ENCODE results near the gene LEO1.

LEO1 gene

DNA sequence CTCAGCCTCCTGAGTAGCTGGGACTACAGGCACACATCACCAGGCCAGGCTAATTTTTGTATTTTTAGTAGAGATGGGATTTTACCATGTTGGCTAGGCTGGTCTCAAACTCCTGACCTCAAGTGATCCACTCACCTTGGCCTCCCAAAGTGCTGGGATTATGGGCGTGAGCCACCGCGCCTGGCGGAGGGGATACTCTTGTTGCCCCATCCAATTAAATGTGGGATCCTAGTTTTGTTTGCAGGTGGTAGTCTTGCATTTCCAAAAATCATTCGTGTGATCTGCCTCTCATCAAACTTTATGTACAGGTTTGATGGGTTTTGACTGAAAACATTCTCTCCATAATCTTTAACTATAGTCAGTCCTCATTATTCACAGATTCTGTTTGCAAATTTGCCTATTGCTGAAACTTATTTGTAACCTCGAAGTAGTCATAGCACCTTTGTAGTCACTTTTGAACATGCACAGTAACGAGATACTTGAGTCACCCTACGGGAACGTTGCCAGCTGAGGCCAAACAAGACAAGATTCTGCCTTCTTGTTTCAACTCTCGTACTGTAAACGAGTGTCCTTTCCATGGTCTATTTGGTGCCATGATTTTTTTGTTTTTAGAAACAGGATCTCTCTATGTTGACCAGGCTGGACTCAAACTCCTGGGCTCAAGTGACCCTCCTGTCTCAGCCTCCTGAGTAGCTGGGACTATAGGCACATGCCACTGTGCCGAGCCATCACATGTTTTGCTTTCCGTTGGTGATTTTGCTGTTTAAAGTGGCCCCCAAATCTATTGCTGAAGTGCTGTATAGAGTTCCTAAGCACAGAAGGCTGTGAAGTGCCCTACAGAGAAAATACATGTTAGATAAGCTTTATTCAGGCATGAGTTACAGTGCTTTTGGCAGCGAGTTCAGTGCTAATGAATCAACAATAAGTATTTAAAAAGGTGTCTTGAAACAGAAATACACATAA, 39.3 kb upstream of the LEO1 start:
- WGBS (ENCODE audit: extremely low coverage, insufficient coverage, low lambda C conversion rate): no CpG with 5 or more reads among the region's 14 CpGs
- no peak for DNase-seq
- Histone ChIP-seq H3K23ac (ENCODE audit: low read length) (no peak overlapping the region), H3K56ac (ENCODE audit: low read length) (no peak overlapping the region), H3K9ac (ENCODE audit: low read length) (no peak overlapping the region), H2BK15ac (replicated peaks; ENCODE audit: low read depth) (no peak overlapping the region), H4K8ac (ENCODE audit: low read depth, low read length) (no peak overlapping the region), H3K27me3 (ENCODE audit: insufficient read depth, low read length, poor library complexity) (no peaks in the 10 kb centered on the region), H4K5ac (ENCODE audit: low read length) (no peak overlapping the region), H3K4me3 (ENCODE audit: low read length) (no peak overlapping the region), H3K27ac (ENCODE audit: low read depth, low read length) (no peak overlapping the region), H3K79me2 (ENCODE audit: control insufficient read depth, insufficient read depth, low read length) (no peaks in the 10 kb centered on the region), H3K79me1 (ENCODE audit: low read length) (no peaks in the 10 kb centered on the region), H3K18ac (ENCODE audit: low read length) (no peak overlapping the region), H3K4me2 (ENCODE audit: low read length) (no peak overlapping the region), H2BK120ac (ENCODE audit: low read depth, low read length) (peak overlapping the region; percentile 90), H3K4me1 (ENCODE audit: control insufficient read depth, low read depth, low read length) (no peaks in the 10 kb centered on the region), H3K36me3 (ENCODE audit: control insufficient read depth, insufficient read depth, low read length) (no peaks in the 10 kb centered on the region), H2AK5ac (ENCODE audit: low read length) (no peak overlapping the region), H3K4ac (ENCODE audit: low read depth, low read length) (no peak overlapping the region), H2BK5ac (ENCODE audit: low read length) (no peak overlapping the region)

DNA sequence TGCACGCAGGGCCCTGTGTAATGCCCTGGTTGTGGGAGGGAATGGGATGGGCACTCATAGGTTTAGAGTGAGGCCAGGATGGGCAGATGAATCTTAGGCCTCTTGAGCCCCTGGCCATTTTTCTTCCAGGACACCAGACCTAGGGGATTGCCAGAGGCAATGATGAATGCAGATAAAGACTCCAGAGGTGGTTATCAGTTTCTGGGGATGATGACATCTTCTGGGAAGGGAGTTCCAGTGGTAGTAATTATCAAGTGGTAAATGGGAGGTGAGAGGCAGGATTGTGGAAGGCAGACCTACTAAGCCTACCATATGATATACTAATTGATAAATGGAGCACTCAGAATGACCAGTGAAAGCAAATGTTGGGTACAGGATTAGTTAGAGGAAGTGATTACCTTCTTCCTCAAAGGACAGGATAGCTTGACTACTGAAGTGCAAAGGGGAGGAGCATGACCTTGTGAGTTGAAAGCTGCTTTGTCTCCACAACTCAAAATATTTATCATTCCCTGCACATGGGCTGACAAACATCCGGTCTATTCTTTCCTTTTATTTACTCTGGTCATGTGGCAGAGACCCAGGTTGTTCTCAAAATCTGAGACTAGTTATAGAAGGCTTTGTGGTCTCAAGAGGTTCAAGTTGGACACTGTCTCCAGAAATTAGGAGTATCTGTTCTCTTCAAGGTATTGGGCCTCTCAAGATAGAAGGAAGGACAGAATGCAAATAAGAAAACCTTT, 37.3 kb upstream of the LEO1 start:
- Histone ChIP-seq H3K23ac (ENCODE audit: low read length) (no peak overlapping the region), H3K4me3 (ENCODE audit: low read length) (no peak overlapping the region), H2BK120ac (ENCODE audit: low read depth, low read length) (no peak overlapping the region), H3K9ac (ENCODE audit: low read length) (no peak overlapping the region), H2BK15ac (replicated peaks; ENCODE audit: low read depth) (no peak overlapping the region), H3K27ac (ENCODE audit: low read depth, low read length) (no peak overlapping the region), H3K79me2 (ENCODE audit: control insufficient read depth, insufficient read depth, low read length) (no peaks in the 10 kb centered on the region), H3K4ac (ENCODE audit: low read depth, low read length) (no peak overlapping the region), H2BK5ac (ENCODE audit: low read length) (no peak overlapping the region), H3K4me2 (ENCODE audit: low read length) (no peak overlapping the region), H3K79me1 (ENCODE audit: low read length) (no peaks in the 10 kb centered on the region), H3K36me3 (ENCODE audit: control insufficient read depth, insufficient read depth, low read length) (no peaks in the 10 kb centered on the region), H4K5ac (ENCODE audit: low read length) (no peak overlapping the region), H3K56ac (ENCODE audit: low read length) (no peak overlapping the region), H4K8ac (ENCODE audit: low read depth, low read length) (no peak overlapping the region), H3K18ac (ENCODE audit: low read length) (no peak overlapping the region), H3K27me3 (ENCODE audit: insufficient read depth, low read length, poor library complexity) (no peaks in the 10 kb centered on the region), H2AK5ac (ENCODE audit: low read length) (no peak overlapping the region), H3K4me1 (ENCODE audit: control insufficient read depth, low read depth, low read length) (no peaks in the 10 kb centered on the region)
- DNase-seq: peak; percentile 93
- WGBS (ENCODE audit: extremely low coverage, insufficient coverage, low lambda C conversion rate): no CpG with 5 or more reads among the region's 2 CpGs

DNA sequence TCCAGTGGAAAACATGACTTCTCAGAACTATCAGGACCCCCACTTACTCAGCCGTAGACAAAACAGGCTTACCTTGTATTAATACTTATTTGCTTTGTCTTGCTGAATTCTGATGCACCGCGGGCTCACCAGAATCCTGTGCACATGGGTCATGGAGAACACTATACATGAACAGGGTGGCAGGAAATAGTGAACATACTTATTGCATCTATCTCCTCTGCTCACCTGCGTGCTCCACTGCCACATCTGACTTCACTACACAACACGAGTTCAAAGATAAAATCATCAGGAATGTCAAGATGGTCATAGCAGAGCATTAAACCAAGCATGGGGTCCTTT, 36.8 kb upstream of the LEO1 start:
- no peak overlapping the region for H2BK15ac ChIP-seq (replicated peaks; ENCODE audit: low read depth)
- H3K23ac ChIP-seq (ENCODE audit: low read length): no peak overlapping the region
- no peaks in the 10 kb centered on the region for H3K4me1 ChIP-seq (ENCODE audit: control insufficient read depth, low read depth, low read length)
- no peak overlapping the region for H3K9ac ChIP-seq (ENCODE audit: low read length)
- H2BK5ac ChIP-seq (ENCODE audit: low read length): no peak overlapping the region
- no peak overlapping the region for H4K8ac ChIP-seq (ENCODE audit: low read depth, low read length)
- H3K56ac ChIP-seq (ENCODE audit: low read length): no peak overlapping the region
- WGBS (ENCODE audit: extremely low coverage, insufficient coverage, low lambda C conversion rate): no CpG with 5 or more reads among the region's 5 CpGs
- no peaks in the 10 kb centered on the region for H3K79me1 ChIP-seq (ENCODE audit: low read length)
- no peaks in the 10 kb centered on the region for H3K27me3 ChIP-seq (ENCODE audit: insufficient read depth, low read length, poor library complexity)
- no peak overlapping the region for H3K4me3 ChIP-seq (ENCODE audit: low read length)
- H3K36me3 ChIP-seq (ENCODE audit: control insufficient read depth, insufficient read depth, low read length): no peaks in the 10 kb centered on the region
- H4K5ac ChIP-seq (ENCODE audit: low read length): no peak overlapping the region
- H3K27ac ChIP-seq (ENCODE audit: low read depth, low read length): no peak overlapping the region
- no peak overlapping the region for H2AK5ac ChIP-seq (ENCODE audit: low read length)
- H3K4me2 ChIP-seq (ENCODE audit: low read length): no peak overlapping the region
- DNase-seq: no peak
- no peak overlapping the region for H2BK120ac ChIP-seq (ENCODE audit: low read depth, low read length)
- H3K4ac ChIP-seq (ENCODE audit: low read depth, low read length): no peak overlapping the region
- H3K79me2 ChIP-seq (ENCODE audit: control insufficient read depth, insufficient read depth, low read length): no peaks in the 10 kb centered on the region
- H3K18ac ChIP-seq (ENCODE audit: low read length): no peak overlapping the region

DNA sequence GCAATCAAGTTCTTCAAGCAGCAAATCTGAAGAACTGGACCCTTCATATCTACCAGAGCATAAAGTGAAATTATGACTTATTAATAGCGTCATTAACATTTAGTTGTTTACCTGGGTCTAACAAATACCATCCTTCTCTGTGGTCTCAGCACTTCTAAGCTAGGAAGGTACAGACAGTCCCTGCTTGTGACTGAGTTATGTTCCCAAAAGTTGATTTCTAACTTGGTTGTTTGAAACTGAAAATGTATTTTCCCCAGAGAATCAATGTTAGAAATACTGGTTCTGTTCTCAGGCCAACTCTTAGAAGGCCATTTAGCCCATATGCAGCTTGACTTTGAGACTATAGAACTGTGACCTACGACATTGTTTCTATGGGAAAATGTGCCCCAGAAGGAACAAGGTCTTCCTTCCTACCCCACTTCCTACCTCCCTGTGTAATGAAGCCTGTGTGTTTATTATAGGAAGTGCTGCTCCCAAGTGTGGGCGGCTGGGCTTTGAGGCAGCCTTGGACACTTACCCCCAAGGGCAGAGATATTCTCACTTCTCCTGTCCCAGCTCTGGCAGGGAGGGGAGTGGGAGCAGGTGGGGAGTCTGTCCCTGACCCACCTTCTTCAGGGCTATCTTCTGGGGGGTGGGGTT, 35.2 kb upstream of the LEO1 start:
- H3K27ac ChIP-seq (ENCODE audit: low read depth, low read length): no peak overlapping the region
- no CpG with 5 or more reads among the region's 3 CpGs for WGBS (ENCODE audit: extremely low coverage, insufficient coverage, low lambda C conversion rate)

DNA sequence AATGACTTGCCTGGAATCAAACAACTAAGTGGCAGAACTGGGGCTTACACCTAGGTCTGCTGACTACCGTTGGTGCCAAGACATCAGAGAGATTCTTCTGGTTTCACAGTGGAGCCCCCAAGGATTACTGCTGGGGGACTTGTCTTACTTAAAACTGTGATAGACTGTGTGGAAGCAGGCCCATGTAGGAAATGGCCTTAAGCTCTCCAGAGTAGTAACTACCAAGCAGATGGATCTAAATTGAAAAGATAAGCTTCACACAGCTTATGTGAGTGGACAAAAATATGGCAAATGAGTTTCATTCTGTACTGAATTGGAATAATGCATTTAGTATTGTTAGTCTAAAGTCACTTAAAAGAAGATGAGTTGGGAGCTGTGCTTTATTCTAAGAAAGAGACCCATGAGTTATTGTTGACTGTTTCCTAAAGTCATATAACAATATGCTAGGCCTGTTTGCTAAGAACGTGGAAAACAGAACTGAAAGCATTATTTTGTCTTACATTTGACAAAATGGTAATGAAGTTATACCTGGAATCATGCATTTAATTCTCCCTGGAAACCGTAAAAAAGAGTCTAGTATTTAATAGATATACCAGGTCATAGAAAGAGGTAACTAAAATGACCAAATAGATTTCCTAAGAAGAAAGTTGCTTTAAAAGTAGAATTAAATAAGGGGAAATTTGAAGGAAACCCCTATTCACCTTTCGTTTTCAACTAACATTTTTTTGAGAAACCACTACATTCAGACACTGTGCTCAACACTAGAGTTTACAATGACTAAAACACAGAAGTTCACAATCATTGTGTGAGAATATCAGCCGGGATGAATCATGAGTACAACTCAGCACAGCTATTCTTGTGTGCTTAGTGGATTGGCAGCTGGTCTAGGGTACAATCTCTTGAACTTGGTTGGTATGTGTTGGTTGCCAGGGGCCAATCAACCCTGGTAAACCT, 34.4 kb upstream of the LEO1 start:
- Histone ChIP-seq H3K79me1 (ENCODE audit: low read length) (no peaks in the 10 kb centered on the region), H3K23ac (ENCODE audit: low read length) (no peak overlapping the region), H3K79me2 (ENCODE audit: control insufficient read depth, insufficient read depth, low read length) (no peaks in the 10 kb centered on the region), H3K56ac (ENCODE audit: low read length) (no peak overlapping the region), H3K27ac (ENCODE audit: low read depth, low read length) (no peak overlapping the region), H4K5ac (ENCODE audit: low read length) (no peak overlapping the region), H3K4me3 (ENCODE audit: low read length) (no peak overlapping the region), H2BK15ac (replicated peaks; ENCODE audit: low read depth) (no peak overlapping the region), H3K4ac (ENCODE audit: low read depth, low read length) (no peak overlapping the region), H3K4me2 (ENCODE audit: low read length) (no peak overlapping the region), H2BK5ac (ENCODE audit: low read length) (no peak overlapping the region), H3K36me3 (ENCODE audit: control insufficient read depth, insufficient read depth, low read length) (no peaks in the 10 kb centered on the region), H3K4me1 (ENCODE audit: control insufficient read depth, low read depth, low read length) (no peaks in the 10 kb centered on the region), H2BK120ac (ENCODE audit: low read depth, low read length) (no peak overlapping the region), H3K18ac (ENCODE audit: low read length) (no peak overlapping the region), H4K8ac (ENCODE audit: low read depth, low read length) (no peak overlapping the region), H2AK5ac (ENCODE audit: low read length) (no peak overlapping the region), H3K9ac (ENCODE audit: low read length) (no peak overlapping the region), H3K27me3 (ENCODE audit: insufficient read depth, low read length, poor library complexity) (no peaks in the 10 kb centered on the region)
- DNase-seq: no peak
- no CpG with 5 or more reads among the region's 5 CpGs for WGBS (ENCODE audit: extremely low coverage, insufficient coverage, low lambda C conversion rate)

More for the DNA sequence above, 35.2 kb upstream of the LEO1 start:
- Histone ChIP-seq H3K56ac (ENCODE audit: low read length) (no peak overlapping the region), H2BK120ac (ENCODE audit: low read depth, low read length) (no peak overlapping the region), H3K23ac (ENCODE audit: low read length) (no peak overlapping the region), H3K4me3 (ENCODE audit: low read length) (no peak overlapping the region), H3K4ac (ENCODE audit: low read depth, low read length) (no peak overlapping the region), H4K5ac (ENCODE audit: low read length) (no peak overlapping the region), H2AK5ac (ENCODE audit: low read length) (no peak overlapping the region), H3K4me1 (ENCODE audit: control insufficient read depth, low read depth, low read length) (no peaks in the 10 kb centered on the region), H3K79me2 (ENCODE audit: control insufficient read depth, insufficient read depth, low read length) (no peaks in the 10 kb centered on the region), H2BK15ac (replicated peaks; ENCODE audit: low read depth) (no peak overlapping the region), H3K79me1 (ENCODE audit: low read length) (no peaks in the 10 kb centered on the region), H3K36me3 (ENCODE audit: control insufficient read depth, insufficient read depth, low read length) (no peaks in the 10 kb centered on the region), H3K18ac (ENCODE audit: low read length) (no peak overlapping the region), H3K4me2 (ENCODE audit: low read length) (no peak overlapping the region), H3K9ac (ENCODE audit: low read length) (no peak overlapping the region), H4K8ac (ENCODE audit: low read depth, low read length) (no peak overlapping the region), H3K27me3 (ENCODE audit: insufficient read depth, low read length, poor library complexity) (no peaks in the 10 kb centered on the region), H2BK5ac (ENCODE audit: low read length) (no peak overlapping the region)
- no peak for DNase-seq

All from mesendoderm (in vitro differentiated cells).